ENCODE measurements around the gene CDC42EP1.

The CDC42EP1 gene

DNA sequence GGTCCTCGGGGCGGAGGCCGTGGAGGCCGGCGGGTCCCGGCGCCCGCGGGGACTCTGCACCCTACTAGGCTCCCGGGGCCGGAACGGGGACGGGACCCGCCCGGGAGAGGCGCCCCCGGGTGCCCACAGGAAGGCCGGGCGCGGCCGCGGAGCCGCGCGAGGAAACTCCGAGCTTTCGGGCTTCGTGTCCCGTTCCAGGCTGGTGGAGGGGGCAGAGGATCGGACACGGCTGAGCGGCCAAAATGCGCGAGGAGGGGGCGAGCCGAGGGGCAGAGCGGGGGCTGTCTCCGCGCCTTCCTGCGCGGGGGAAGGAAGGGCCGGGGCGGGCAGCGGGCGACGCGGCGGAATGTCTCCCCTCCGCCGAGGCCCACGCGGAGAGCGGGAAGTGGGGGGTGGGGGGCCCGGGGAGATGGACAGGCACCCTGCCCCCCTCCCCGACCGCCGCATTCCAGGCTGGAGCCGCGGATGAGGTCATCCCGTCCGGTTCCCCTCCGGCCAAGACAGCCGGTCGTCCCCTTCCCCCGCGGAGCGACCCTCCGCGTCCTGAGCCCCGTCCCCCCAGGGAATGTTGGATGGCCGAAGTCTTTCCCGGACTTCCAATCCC lies 430 bp downstream of the CDC42EP1 start:
- no peak for DNase-seq (ENCODE audit: low read depth, low spot score)

DNA sequence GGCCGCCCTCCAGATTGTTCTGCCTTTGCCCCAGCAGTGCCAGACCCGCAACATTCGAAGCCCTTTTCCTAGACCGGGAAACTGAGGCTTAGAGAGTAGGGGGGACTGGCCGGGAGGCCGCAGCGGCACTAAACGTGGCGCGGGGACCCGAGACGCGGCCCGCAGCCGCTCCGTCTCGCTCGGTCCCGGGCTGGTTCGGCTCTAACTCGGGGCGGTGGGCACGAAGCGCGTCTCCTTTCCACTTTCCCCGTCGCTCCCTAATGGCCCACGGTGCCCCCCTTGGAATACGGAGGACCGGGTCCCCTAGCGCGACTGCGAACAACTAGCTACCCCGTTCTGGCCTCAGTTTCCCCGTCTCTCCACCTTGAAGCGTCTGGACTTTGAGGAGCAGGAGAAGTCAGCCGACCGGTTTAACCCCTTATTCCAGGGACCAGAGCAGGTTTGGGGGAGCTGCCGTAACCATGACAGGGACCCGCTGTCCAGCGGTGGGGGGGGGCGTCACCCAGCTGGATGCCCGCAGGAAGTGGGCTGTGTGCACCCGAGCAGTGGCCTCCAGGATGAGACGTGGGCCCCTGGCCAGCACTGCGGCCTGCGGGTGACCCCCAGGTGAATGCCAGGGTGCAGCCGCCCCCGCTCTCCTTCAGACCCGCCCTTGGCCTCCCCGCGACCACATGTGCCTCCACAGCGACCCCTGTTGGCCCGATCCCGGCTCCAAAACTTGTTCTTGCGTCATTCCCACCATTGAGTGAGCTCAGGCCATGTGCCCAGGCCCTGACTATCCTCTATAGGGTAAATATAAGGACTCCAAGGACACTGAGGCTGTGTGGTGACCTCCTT lies 1.1 kb downstream of the CDC42EP1 start:
- DNase-seq (ENCODE audit: low read depth, low spot score), result no peak

DNA sequence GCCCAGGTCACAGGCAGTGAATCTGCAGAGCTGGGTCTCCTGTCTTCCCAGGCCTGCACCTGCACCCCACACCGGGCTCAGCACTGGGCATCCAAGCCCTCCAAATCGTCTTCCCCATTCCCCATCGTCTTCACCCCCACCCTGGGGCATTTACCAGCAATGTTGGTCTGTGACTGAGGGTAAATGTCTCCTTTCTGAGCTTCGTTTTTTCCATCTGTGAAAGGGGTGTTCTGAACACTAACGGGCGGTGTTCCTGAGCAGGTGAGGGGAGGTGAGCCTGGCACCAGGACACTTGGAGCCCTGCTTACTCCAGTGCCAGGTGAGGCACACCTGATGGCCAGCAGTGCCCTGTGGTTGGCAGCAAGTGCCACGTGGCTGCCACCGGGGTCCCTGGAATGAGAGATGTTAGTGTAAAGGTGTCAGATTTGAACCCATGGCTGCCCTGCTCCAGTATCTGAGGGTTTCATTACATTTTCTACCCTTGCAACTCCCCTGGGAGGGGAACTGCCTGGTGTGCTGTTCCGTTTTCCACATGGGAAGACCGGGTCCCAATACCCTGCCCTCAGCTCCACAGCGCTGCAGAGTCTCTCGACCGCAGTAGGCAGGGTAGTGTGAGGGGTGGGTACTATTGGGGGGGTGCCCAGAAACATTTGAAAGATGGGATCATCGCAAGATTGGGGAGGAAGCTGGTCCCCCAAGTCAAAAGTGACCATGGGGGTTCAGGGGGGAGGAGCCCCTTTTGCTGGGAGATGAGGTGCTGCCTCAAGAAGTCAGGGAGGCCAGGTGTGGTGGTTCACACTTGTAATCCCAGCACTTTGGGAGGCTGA lies 2.0 kb downstream of the CDC42EP1 start:
- no peak for DNase-seq (ENCODE audit: low read depth, low spot score)

GRCh38 chr22:37563153-37564081 lies 3.1 kb downstream of the CDC42EP1 start:
- no peak for DNase-seq (ENCODE audit: low read depth, low spot score)

- DNase-seq (ENCODE audit: low read depth, low spot score), result no peak
Observed at GRCh38 chr22:37564111-37564711, 3.9 kb downstream of the CDC42EP1 start.

GRCh38 chr22:37565830-37566229 lies 5.5 kb downstream of the CDC42EP1 start:
- no peak for DNase-seq (ENCODE audit: low read depth, low spot score)

DNA sequence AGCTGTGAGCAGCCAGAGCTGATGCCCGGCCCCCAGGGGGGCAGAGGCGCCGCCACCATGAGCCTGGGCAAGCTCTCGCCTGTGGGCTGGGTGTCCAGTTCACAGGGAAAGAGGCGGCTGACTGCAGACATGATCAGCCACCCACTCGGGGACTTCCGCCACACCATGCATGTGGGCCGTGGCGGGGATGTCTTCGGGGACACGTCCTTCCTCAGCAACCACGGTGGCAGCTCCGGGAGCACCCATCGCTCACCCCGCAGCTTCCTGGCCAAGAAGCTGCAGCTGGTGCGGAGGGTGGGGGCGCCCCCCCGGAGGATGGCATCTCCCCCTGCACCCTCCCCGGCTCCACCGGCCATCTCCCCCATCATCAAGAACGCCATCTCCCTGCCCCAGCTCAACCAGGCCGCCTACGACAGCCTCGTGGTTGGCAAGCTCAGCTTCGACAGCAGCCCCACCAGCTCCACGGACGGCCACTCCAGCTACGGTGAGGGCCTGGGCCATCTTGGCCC lies 6.1 kb downstream of the CDC42EP1 start:
- no peak for DNase-seq (ENCODE audit: low read depth, low spot score)

GRCh38 chr22:37566903-37567798 lies 6.9 kb downstream of the CDC42EP1 start:
- DNase-seq (ENCODE audit: low read depth, low spot score), result no peak

DNA sequence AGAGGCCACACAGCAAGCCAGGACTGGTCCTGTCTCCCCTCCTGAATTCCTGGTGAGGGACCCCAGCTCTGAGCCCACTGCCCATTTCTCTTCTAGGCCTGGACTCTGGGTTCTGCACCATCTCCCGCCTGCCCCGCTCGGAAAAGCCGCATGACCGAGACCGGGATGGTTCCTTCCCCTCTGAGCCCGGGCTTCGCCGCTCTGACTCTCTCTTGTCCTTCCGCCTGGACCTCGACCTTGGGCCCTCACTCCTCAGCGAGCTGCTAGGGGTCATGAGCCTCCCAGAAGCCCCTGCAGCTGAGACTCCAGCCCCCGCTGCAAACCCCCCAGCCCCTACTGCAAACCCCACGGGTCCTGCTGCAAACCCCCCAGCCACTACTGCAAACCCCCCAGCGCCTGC lies 7.7 kb downstream of the CDC42EP1 start:
- no peak for DNase-seq (ENCODE audit: low read depth, low spot score)

DNA sequence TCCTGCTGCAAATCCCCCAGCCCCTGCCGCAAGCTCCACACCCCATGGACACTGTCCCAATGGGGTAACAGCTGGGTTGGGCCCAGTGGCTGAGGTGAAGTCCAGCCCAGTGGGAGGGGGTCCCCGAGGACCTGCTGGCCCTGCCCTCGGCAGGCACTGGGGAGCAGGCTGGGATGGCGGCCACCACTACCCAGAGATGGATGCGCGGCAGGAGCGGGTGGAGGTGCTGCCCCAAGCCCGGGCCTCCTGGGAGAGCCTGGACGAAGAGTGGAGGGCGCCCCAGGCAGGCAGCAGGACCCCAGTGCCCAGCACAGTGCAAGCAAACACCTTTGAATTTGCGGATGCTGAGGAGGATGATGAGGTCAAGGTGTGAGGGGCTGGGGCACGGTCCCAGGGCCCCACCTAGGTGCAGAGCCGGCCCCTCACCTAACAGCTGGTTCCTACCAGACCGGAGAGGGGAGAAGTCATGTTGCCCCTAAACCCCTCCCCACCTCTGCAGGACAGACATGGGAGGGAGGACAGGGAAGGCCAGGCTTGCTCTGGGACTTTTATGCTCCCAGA lies 8.2 kb downstream of the CDC42EP1 start:
- DNase-seq (ENCODE audit: low read depth, low spot score), result no peak

DNA sequence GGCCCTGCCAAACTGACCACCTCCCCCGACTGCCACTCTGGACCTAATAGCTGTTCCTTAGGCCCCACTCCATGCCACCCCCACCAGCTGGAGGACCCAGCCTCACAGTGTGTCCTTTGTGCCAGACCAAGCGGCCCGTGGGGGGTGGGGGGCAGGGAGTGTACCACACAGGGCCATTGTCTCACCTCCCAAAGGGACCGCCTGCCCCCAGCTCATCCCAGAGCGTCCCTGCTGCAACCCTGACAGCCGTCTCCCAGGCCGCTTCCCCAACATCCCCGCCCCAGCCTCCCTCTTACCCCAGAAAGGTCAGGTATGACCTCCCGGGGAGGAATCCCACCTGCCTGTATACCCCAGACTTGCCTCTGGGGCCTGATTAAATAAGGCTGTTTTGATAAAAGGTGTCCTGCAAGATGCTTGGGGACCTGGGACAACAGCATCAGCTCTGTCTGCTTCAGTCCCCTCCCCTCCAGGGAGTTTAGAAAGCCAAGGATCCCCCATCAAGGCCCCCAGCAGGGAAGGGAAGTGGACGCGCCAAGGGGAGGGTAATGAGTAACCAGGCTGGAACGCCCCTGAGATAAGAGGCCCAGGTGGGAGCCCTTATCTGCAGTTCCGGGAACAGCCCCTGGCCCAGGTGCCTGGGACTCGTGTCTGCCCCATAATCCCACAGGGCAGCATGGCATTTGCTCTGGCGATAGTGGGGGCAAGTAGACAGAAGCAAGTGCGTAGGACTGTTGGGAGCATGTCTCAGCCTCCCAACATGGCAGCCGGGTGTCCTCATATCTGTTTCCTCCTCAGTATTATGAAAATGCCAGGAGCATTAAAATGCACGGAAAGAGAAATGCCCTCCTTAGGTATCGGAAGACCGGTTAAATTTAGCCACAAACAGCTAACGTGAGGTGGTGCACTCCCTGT lies 9.0 kb downstream of the CDC42EP1 start:
- DNase-seq (ENCODE audit: low read depth, low spot score), result no peak

DNA sequence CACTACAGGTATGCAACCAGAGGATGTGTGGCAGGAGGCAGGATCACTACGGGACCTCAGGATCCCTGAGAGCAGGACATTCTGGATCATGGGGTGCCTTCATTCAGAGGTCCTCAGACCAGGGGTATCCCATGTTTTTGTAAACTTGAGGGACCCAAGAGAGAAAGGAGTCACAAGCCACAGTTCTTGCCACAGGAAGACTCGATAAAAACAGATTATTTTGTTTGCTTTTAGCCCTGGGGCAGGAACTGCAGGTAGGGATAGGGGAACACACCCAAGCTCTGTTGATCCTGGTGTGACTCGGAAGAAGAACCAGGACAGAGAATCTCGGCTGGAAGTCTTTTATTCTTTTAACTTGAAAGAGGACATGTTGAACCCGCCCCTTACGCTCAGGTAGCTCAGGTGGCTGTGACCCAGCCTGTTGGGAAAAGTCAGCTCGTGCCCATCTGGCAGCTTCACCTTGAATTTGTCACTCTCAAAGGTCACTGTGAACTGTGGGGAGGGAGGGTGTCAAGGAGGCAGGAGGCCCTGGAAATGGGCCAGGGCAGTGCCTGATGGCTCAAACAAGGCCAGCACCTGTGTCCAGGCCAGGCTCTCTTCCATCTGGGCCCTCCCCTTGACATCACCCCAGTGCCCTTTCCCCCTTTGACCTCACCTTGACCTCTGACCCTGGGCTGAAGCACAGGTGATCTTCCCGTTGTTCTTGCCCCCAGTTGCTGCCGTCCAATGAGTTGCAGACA lies 9.8 kb downstream of the CDC42EP1 start:
- no peak for DNase-seq (ENCODE audit: low read depth, low spot score)

DNA sequence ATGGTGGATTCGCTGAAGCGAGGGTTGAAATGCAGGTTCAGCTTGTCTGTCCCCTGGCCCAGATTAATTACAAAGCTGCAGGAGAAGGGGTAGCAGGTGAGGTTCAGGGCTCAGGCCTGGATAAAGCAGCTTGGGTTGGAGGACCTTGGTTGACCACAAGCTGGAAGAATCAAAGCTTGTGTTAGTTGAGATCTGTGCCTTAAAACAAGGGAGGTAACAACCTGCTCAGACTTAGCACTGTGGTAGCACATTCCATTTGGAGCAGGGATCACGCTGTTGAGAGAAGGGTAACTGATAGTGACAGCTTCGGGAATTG lies 10.3 kb downstream of the CDC42EP1 start:
- DNase-seq (ENCODE audit: low read depth, low spot score), result no peak

DNA sequence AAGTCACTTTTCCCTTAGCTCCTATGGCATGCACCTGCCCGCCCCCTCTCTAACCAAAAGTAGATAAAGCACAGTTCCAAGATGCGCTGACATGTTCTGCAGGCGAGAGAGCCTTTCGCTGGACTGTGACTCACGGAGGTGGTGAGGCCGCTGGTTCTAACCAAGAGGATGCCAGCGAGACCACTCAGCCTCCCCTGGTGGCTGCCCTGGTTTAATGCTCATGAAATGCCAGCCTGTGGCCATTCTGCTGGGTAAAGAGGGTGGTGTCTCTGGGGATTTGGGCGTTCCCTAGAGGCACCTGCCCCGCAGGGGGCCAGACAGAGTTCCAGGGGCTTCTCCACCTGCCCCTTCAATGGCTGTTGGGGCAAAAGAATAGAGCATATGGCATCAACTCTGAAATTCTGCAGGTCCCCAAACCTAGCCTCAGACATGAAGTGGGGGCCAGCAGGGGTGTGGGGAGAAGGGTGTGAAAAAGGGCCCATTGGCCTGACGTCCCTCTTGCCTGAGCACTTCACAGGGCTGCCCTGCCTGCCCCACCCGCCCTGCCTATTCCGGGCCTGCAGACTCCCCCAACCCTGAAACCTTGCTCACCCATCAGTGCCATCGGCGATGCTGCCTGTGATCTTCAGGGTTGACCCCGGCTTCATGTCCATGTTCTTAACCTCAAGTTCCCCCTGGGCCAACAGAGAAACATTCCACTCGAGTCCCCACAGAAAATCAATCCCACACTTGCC lies 11.1 kb downstream of the CDC42EP1 start:
- DNase-seq (ENCODE audit: low read depth, low spot score), result no peak

DNA sequence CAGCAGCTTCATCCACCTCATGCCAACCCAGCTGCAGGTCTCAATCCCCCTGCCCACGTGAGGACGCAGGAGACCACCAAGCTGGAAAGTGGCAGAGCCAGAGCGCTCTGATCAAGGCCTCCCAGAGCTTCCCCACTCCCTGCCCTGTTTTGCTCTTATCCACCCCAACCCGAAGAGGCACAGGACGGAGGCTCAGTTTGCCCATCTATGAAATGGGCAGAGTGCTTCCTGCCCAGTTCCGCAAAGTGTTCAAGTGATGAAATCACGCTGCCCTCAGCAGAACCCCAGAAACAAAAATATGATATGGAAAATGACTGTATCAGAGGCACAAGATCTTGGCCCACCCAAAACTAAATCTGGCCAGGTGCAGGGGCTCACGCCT lies 11.7 kb downstream of the CDC42EP1 start:
- no peak for DNase-seq (ENCODE audit: low read depth, low spot score)

DNA sequence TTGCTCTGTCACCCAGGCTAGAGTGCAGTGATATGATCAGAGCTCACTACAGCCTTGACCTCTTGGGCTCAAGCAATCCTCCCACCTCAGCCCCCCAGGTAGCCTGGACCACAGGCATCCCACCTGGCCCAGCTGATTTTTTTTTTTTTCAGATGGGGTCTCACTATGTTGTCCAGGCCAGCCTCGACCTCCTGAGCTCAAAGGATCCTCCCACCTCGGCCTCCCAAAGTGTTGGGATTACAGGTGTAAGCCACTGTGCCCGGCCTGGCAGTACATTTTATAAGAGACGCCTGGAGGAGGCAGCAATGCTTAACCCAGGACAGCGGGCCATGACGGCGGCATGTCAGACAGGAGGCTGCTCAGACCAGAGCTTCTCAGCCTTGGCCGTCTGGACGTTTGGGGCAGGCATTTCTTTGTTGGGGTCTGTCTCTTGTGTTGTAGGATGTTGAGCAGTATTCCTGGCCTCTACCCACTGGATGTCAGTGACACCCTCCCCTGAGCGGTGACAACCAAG lies 15.3 kb downstream of the CDC42EP1 start:
- no peak for DNase-seq (ENCODE audit: low read depth, low spot score)

GRCh38 chr22:37578002-37578401 lies 17.7 kb downstream of the CDC42EP1 start:
- DNase-seq (ENCODE audit: low read depth, low spot score), result no peak

Measured in smooth muscle cell of the brain vasculature (primary cell).